HEK293T (cell line): ENCODE data around the gene NMNAT2.

ENCODE experiments used
- BHLHE40 ChIP-seq: fragments of 450-650 bp; IDR thresholded peaks from 2 replicates; pipeline ENCODE4 v1.6.1; 2016; ENCODE audit warnings: mild to moderate bottlenecking, moderate library complexity, borderline replicate concordance
- CTBP1 ChIP-seq: fragments of 450-650 bp; IDR thresholded peaks from 2 replicates; pipeline ENCODE4 v1.6.1; 2016; ENCODE audit warnings: borderline replicate concordance
- FOXM1 ChIP-seq: fragments of 450-650 bp; IDR thresholded peaks from 2 replicates; pipeline ENCODE4 v1.6.1; 2017; ENCODE audit warnings: mild to moderate bottlenecking, borderline replicate concordance
- HDGF ChIP-seq: fragments of 450-650 bp; IDR thresholded peaks from 2 replicates; pipeline ENCODE4 v1.6.1; 2017; ENCODE audit warnings: antibody characterized with exemption, borderline replicate concordance
- NFRKB ChIP-seq: fragments of 450-650 bp; IDR thresholded peaks from 2 replicates; pipeline ENCODE4 v1.6.1; 2016; ENCODE audit warnings: mild to moderate bottlenecking, moderate library complexity
- SUZ12 ChIP-seq: fragments of 450-650 bp; IDR thresholded peaks from 2 replicates; pipeline ENCODE4 v1.6.1; 2016; ENCODE audit warnings: mild to moderate bottlenecking
- ZNF384 ChIP-seq: fragments of 450-650 bp; IDR thresholded peaks from 2 replicates; pipeline ENCODE4 v1.6.1; 2016

GRCh38 chr1:183198463-183198862, 219.7 kb downstream of the NMNAT2 start:
- TF ChIP-seq BHLHE40 (no peak), NFRKB (no peak), SUZ12 (no peak), FOXM1 (no peak), CTBP1 (no peak), HDGF (no peak), ZNF384 (no peak)
